Astrocyte (in vitro differentiated cells and primary cell): Measurements from ENCODE around the gene CRB2.

Source experiments
- EZH2 ChIP-seq: IDR thresholded peaks from 2 replicates; pipeline ENCODE4 v1.6.1; 2012; ENCODE audit warnings: mild to moderate bottlenecking, low read length, inconsistent platforms; ENCODE audit not compliant: insufficient read depth
- TF ChIP-seq, protein P1 (sequence below): IDR thresholded peaks from 2 replicates; pipeline ENCODE4 v1.5.1; 2011; ENCODE audit warnings: low read depth, mild to moderate bottlenecking, inconsistent platforms, low read length, moderate library complexity; ENCODE audit not compliant: insufficient read depth

DNA sequence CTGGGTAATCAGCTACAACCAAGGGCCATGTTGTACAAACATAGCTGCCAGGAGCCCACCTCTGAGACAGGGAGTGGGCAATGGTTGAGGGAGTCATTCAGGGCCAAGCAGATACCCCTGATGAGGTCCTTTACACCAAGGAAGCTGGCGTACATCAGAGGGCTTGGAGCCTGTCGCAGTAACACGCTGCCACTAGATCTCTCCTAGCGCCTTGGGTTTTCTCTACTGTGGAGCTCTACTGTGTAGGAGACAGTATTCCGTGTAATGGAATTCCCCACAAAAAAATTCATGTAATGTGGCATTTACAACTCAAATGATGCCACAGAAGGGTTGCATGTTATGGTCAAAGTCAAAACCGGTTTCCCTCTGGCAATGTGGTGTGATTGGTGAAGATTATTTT, 41.4 kb upstream of the CRB2 start:
- TF ChIP-seq, protein P1, sequence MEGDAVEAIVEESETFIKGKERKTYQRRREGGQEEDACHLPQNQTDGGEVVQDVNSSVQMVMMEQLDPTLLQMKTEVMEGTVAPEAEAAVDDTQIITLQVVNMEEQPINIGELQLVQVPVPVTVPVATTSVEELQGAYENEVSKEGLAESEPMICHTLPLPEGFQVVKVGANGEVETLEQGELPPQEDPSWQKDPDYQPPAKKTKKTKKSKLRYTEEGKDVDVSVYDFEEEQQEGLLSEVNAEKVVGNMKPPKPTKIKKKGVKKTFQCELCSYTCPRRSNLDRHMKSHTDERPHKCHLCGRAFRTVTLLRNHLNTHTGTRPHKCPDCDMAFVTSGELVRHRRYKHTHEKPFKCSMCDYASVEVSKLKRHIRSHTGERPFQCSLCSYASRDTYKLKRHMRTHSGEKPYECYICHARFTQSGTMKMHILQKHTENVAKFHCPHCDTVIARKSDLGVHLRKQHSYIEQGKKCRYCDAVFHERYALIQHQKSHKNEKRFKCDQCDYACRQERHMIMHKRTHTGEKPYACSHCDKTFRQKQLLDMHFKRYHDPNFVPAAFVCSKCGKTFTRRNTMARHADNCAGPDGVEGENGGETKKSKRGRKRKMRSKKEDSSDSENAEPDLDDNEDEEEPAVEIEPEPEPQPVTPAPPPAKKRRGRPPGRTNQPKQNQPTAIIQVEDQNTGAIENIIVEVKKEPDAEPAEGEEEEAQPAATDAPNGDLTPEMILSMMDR, result no peak
- no peak for TF ChIP-seq EZH2
